Large intestine (tissue), 3 donors: ENCODE measurements around the gene ANKRD44. TPM values are rescaled to one million over a fixed set of nuclear protein-coding genes. Genes with fewer than 3 reads are reported as not detected.

Source experiments
- DNase-seq, 2 donors: peaks; one replicate each; pipeline versions ENCODE4 v3.0.0 to v3.0.0-alpha.2; 2013
- H3K27ac ChIP-seq: one replicate; pipeline ENCODE4 v1.5.1; 2013; ENCODE audit warnings: low read length
- H3K27me3 ChIP-seq: 2 replicates; pipeline ENCODE4 v1.6.1; 2013; ENCODE audit warnings: low read length; ENCODE audit not compliant: control insufficient read depth, insufficient read depth
- H3K36me3 ChIP-seq: 2 replicates; pipeline ENCODE4 v1.6.1; 2013; ENCODE audit warnings: low read length; ENCODE audit not compliant: control insufficient read depth, insufficient read depth
- H3K4me1 ChIP-seq: one replicate; pipeline ENCODE4 v1.6.1; 2013; ENCODE audit warnings: low read length; ENCODE audit not compliant: control insufficient read depth, insufficient read depth
- H3K4me3 ChIP-seq: one replicate; pipeline ENCODE4 v1.5.1; 2013; ENCODE audit warnings: low read length
- H3K9me3 ChIP-seq: one replicate; pipeline ENCODE4 v1.6.1; 2013; ENCODE audit warnings: mild to moderate bottlenecking, low read depth, low read length, moderate library complexity; ENCODE audit not compliant: control insufficient read depth
- WGBS: methylation state at CpG from one replicate; pipeline ENCODE4 v1.1.5; 2013; ENCODE audit warnings: low lambda C conversion rate; ENCODE audit not compliant: insufficient coverage; 5-methylcytosine and 5-hydroxymethylcytosine counted together
- polyA plus RNA-seq: library from polyadenylated mRNA; unstranded; fragments of 120-200 nt; gene quantifications from one replicate; pipeline ENCODE4 v1.2.1, GENCODE V29; 2013

The ANKRD44 gene
- polyA plus RNA-seq, 1 donor = 8.4 TPM

DNA sequence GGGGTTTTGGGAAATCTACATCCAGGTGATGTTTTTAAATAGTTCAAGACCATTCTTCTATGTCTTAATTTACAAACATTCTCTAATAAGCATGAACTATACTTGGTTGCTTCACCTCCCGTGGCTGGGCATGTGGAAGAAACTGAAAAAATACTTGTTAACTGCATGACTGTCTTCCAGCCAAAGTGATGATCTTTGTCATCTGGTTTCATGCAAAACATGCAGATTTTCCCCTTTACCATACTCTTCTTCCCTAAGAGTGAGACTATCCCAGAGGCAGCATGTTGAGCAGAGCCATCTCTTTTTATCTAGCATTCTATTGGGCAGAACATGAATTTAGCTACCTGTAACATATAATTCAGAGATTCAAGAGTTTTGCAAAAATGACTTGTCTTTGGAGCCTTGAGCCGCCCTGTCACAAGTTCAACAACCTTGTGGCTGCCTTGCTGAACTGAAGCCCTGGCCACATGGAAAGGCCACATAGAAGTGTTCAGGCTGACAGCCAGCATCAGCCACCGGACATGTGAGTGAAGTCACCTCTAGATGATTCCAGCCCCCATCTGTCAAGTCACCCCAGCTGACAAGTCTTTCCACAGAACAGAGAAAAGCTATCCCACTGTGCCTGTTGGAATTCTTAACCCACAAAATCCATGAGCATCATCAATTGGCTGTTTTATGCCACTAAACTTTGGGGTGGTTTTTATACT lies 142.8 kb downstream of the ANKRD44 start:
- DNase-seq = no peak
- Histone ChIP-seq H3K4me3 (no peak overlapping the region), H3K9me3 (no peaks in the 10 kb centered on the region), H3K27ac (no peak overlapping the region), H3K4me1 (no peaks in the 10 kb centered on the region), H3K36me3 (no peaks in the 10 kb centered on the region), H3K27me3 (no peaks in the 10 kb centered on the region)
- no CpG with 5 or more reads among the region's 3 CpGs for WGBS

GRCh38 chr2:197165020-197165419 lies 145.6 kb downstream of the ANKRD44 start:
- Histone ChIP-seq H3K36me3 (no peaks in the 10 kb centered on the region), H3K4me3 (no peak overlapping the region), H3K27ac (no peak overlapping the region), H3K27me3 (no peaks in the 10 kb centered on the region), H3K9me3 (no peaks in the 10 kb centered on the region), H3K4me1 (no peaks in the 10 kb centered on the region)
- no CpG with 5 or more reads among the region's 7 CpGs for WGBS
- no peak for DNase-seq

DNA sequence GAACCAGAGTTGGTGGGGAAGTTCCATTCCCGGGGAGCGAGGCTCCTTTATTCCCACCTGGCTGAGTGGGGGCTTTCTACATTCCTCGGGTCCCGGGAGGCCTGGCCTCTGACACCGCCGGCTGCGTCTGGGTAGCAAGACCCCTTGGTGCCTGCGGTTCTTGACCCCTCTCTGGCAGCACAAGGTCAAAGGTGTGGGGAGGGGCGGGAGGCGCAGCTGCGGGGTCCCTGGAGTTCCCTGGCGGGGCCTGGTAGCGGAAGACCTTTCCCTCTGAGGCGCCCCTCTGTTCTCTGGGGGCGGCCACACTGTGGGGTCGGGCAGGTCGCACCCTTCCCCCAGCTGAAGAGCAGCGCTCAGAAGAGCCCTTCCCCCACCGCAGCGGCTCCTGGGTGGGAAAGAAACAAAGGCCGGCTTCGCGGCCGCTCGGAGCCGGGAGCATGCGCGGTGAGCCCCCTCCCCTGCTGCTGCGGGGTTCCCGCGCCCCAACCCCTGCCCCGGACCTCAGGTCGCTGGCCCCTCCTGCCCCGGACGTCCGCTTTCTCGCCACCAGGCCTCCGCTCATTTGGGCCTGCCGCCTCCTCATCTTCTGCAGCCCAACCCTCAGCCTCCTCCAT lies 146.3 kb downstream of the ANKRD44 start:
- Histone ChIP-seq H3K27me3 (no peaks in the 10 kb centered on the region), H3K4me3 (peak overlapping the region; percentile 39), H3K36me3 (no peaks in the 10 kb centered on the region), H3K27ac (no peak overlapping the region), H3K9me3 (no peaks in the 10 kb centered on the region), H3K4me1 (no peaks in the 10 kb centered on the region)
- WGBS = 0% methylated on average over 1 of the region's 39 CpGs
- peak in 1 of 2 donors; percentile 38 for DNase-seq

- no peak overlapping the region for H3K4me3 ChIP-seq
- H3K4me1 ChIP-seq = no peaks in the 10 kb centered on the region
- no peaks in the 10 kb centered on the region for H3K36me3 ChIP-seq
- WGBS = 94% methylated on average over 6 of the region's 17 CpGs
- no peak for DNase-seq
- no peak overlapping the region for H3K27ac ChIP-seq
- H3K9me3 ChIP-seq = no peaks in the 10 kb centered on the region
- no peaks in the 10 kb centered on the region for H3K27me3 ChIP-seq
Observed at GRCh38 chr2:197163712-197164140, 146.9 kb downstream of the ANKRD44 start.

DNA sequence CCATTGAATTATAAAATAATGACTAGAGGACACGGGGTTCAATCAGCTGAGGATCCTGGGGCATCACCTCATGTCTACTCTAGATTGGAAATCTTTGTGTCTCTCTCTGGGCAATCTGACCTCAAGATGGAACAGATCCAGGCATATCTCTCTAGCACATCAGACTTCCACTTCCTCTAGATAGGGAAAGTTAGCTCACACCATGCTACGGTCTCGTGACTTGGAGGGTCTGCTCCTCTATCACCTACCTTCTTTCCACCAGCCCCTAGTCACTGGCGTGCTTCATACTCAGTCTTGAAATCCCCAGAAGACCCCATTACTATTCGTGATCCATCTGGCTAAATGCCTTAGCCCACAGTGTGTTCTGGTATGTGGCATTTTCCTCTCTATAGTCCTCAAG lies 148.8 kb downstream of the ANKRD44 start:
- Histone ChIP-seq H3K4me1 (no peaks in the 10 kb centered on the region), H3K9me3 (no peaks in the 10 kb centered on the region), H3K36me3 (no peaks in the 10 kb centered on the region), H3K4me3 (no peak overlapping the region), H3K27me3 (no peaks in the 10 kb centered on the region), H3K27ac (no peak overlapping the region)
- WGBS = 100% methylated on average over 1 of the region's 5 CpGs
- DNase-seq = no peak

- WGBS = 90% methylated on average over 3 of the region's 4 CpGs
- DNase-seq = no peak
- H3K4me3 ChIP-seq = no peak overlapping the region
- no peak overlapping the region for H3K27ac ChIP-seq
- no peaks in the 10 kb centered on the region for H3K4me1 ChIP-seq
- H3K36me3 ChIP-seq = no peaks in the 10 kb centered on the region
- no peaks in the 10 kb centered on the region for H3K27me3 ChIP-seq
- H3K9me3 ChIP-seq = peaks cover 3% of the 10 kb centered on the region
Observed at GRCh38 chr2:197159661-197160211, 150.8 kb downstream of the ANKRD44 start.

DNA sequence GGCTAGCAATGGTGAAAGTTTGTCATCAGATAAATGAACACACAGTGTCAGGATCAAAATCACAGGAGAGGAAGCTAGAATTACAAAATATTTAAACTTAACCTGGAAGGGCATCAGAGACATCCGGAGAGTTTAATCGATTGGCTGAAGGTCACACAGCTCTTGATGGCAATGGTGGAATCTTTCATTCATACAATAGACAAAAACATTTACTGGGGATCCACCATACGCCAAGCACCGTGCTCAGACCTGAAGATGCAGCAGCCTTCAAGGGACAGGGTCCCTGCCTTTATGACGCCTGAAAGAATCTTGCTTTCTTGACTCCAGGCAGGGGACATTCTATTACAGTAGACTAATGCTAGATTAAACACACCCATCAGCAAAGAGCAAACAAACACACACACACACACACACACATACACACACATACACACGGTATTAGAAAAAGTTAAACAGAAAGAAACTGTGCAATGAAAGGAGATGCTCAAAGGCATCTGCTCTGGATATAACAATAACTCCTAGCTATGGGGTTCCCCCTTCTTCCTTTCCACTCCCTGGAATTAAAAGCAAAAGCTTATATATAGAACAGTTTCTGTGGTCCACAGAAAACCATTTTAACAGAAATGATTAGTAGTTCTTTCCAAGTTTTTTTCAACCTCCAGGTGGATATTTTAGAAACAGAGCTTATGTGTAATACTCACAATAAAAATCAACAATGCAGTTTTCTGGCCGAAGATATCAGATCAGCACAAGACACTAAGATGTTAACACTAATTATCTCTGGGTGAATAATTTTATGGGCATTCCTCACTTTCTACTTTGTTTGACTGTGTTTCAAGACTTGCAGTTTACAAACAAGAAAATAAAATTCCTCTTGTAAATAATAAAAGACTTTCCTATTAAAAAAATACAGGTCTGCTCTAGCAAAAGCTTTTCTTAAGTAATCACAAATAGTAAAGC lies 151.7 kb downstream of the ANKRD44 start:
- Histone ChIP-seq H3K27me3 (no peaks in the 10 kb centered on the region), H3K27ac (no peak overlapping the region), H3K4me1 (no peaks in the 10 kb centered on the region), H3K9me3 (peaks cover 3% of the 10 kb centered on the region), H3K4me3 (no peak overlapping the region), H3K36me3 (no peaks in the 10 kb centered on the region)
- WGBS = 63% methylated on average over 1 of the region's 7 CpGs
- DNase-seq = no peak

GRCh38 chr2:197157879-197158537 lies 152.6 kb downstream of the ANKRD44 start:
- no peaks in the 10 kb centered on the region for H3K27me3 ChIP-seq
- no peaks in the 10 kb centered on the region for H3K4me1 ChIP-seq
- H3K27ac ChIP-seq = no peak overlapping the region
- peaks cover 3% of the 10 kb centered on the region for H3K9me3 ChIP-seq
- no peak overlapping the region for H3K4me3 ChIP-seq
- no peak for DNase-seq
- no peaks in the 10 kb centered on the region for H3K36me3 ChIP-seq
- WGBS = no CpG with 5 or more reads among the region's 9 CpGs

DNA sequence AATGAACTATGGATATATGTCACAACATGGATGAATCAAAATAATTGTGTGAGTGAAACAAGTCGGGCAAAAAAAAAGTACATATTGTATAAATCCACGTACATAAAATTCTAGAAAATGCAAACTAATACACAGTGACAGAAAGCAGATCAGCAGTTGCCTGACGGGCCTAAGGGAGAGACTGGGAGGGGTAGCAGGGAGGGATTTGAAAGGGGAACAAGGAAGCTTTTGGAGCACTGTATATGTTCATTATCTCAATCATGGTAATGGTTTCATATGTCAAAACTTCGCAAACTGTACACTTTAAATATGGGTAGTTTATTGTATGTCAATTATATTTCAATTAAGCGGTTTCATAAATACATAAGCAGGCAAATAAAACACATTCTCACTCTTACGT lies 153.8 kb downstream of the ANKRD44 start:
- WGBS = 79% methylated on average over 6 of the region's 6 CpGs
- no peak overlapping the region for H3K4me3 ChIP-seq
- H3K27me3 ChIP-seq = no peaks in the 10 kb centered on the region
- peaks cover 3% of the 10 kb centered on the region for H3K9me3 ChIP-seq
- no peak for DNase-seq
- no peak overlapping the region for H3K27ac ChIP-seq
- H3K36me3 ChIP-seq = no peaks in the 10 kb centered on the region
- H3K4me1 ChIP-seq = no peaks in the 10 kb centered on the region
